OCI-LY3 (cell line): ENCODE data around the gene EDA.

Source experiments
- H2AFZ ChIP-seq: fragments of 200-600, 300-600 bp; shearing (Covaris generic); 2 replicates; pipeline ENCODE4 v1.6.0; 2014; ENCODE audit warnings: antibody characterized with exemption, low read depth, low read length
- H3K27ac ChIP-seq: fragments of 200-600, 300-600 bp; sonication (generic); 2 replicates; pipeline ENCODE4 v1.5.1; 2014; ENCODE audit warnings: mild to moderate bottlenecking, low read length, moderate library complexity, mixed read lengths
- H3K27me3 ChIP-seq: fragments of 200-600, 300-600 bp; sonication (generic); 2 replicates; pipeline ENCODE4 v1.6.1; 2014; ENCODE audit warnings: low read depth, low read length, mixed read lengths
- H3K36me3 ChIP-seq: fragments of 200-600, 300-600 bp; sonication (generic); replicated peaks from 2 replicates; pipeline ENCODE3; 2014; ENCODE audit warnings: low read depth, low read length, mixed read lengths
- H3K4me1 ChIP-seq: fragments of 300-600, 200-600 bp; sonication (generic); 2 replicates; pipeline ENCODE4 v1.6.1; 2014; ENCODE audit warnings: low read length, mixed read lengths
- H3K4me2 ChIP-seq: fragments of 200-600, 300-600 bp; sonication (generic); 2 replicates; pipeline ENCODE4 v1.6.1; 2014; ENCODE audit warnings: low read length, mixed read lengths
- H3K4me3 ChIP-seq: fragments of 300-600, 200-600 bp; sonication (generic); 2 replicates; pipeline ENCODE4 v1.5.1; 2014; ENCODE audit warnings: antibody characterized with exemption, mild to moderate bottlenecking, low read length, moderate library complexity
- H3K79me2 ChIP-seq: fragments of 300-600, 200-600 bp; shearing (Covaris generic); 2 replicates; pipeline ENCODE4 v1.6.1; 2014; ENCODE audit warnings: mild to moderate bottlenecking, low read length, mixed read lengths
- H3K9ac ChIP-seq: fragments of 300-600, 200-600 bp; shearing (Covaris generic); 2 replicates; pipeline ENCODE4 v1.6.0; 2014; ENCODE audit warnings: mild to moderate bottlenecking, low read length, moderate library complexity
- H3K9me3 ChIP-seq: fragments of 200-600, 300-600 bp; shearing (Covaris generic); 2 replicates; pipeline ENCODE4 v1.6.1; 2014; ENCODE audit warnings: low read length, mixed read lengths; ENCODE audit not compliant: insufficient read depth
- H4K20me1 ChIP-seq: fragments of 200-600, 300-600 bp; sonication (generic); 2 replicates; pipeline ENCODE4 v1.6.1; 2016; ENCODE audit warnings: low read length, mixed read lengths; ENCODE audit not compliant: insufficient read depth
- EZH2phosphoT487 ChIP-seq: fragments of 200-600 bp; shearing (Covaris generic); IDR thresholded peaks from 2 replicates; pipeline ENCODE4 v1.6.1; 2018; ENCODE audit warnings: antibody characterized with exemption, mixed run types, low read depth
- TF ChIP-seq, protein P1 (sequence below): fragments of 200-600, 300-600 bp; sonication (generic); IDR thresholded peaks from 2 replicates; pipeline ENCODE4 v1.5.1; 2014; ENCODE audit warnings: antibody characterized with exemption, low read length, low read depth

The EDA gene

DNA sequence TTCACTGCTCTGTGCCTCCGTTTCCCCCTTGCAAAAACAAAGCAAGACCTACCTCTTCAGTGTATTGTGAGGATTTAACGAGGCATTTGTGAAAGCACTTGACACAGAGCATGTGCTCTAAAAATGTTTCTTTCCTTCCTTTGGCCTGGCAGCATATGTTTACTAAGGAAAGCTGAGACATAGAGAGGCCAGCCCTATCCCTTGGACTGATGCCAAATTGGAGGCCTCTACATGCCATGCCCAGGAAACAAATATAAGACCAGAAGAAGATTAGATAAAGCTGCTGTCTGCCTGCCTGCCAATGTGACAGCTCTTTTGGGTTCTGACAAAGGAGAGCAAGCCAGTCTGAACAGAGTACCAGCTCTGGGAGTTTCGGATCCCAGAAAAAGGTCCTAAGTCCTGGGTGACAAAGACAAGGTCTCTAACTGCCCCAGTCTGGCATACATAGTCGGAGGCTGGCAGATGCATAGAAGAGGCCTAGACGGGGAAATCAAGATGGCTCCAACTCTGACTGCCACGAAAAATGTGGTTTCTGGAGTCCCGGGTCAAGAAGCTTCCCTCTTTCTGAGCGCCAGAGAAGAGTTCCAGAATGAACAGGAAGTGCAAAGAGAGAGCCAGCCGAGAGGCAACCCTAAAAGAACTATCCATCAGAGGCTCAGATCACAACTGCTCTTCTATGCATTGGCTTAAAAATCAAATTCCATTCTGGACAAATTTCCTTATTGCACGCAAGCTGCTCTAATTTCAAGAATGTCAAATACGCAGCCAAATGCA is 472.1 kb downstream of the EDA start:
- Histone ChIP-seq H3K4me3 (no peak overlapping the region), H3K9ac (no peak overlapping the region), H4K20me1 (no peaks in the 10 kb centered on the region), H3K4me2 (no peak overlapping the region), H3K27ac (no peak overlapping the region), H3K79me2 (no peaks in the 10 kb centered on the region), H2AFZ (no peak overlapping the region), H3K9me3 (no peaks in the 10 kb centered on the region), H3K27me3 (no peaks in the 10 kb centered on the region), H3K36me3 (no peaks in the 10 kb centered on the region), H3K4me1 (no peaks in the 10 kb centered on the region)
- TF ChIP-seq, protein P1, sequence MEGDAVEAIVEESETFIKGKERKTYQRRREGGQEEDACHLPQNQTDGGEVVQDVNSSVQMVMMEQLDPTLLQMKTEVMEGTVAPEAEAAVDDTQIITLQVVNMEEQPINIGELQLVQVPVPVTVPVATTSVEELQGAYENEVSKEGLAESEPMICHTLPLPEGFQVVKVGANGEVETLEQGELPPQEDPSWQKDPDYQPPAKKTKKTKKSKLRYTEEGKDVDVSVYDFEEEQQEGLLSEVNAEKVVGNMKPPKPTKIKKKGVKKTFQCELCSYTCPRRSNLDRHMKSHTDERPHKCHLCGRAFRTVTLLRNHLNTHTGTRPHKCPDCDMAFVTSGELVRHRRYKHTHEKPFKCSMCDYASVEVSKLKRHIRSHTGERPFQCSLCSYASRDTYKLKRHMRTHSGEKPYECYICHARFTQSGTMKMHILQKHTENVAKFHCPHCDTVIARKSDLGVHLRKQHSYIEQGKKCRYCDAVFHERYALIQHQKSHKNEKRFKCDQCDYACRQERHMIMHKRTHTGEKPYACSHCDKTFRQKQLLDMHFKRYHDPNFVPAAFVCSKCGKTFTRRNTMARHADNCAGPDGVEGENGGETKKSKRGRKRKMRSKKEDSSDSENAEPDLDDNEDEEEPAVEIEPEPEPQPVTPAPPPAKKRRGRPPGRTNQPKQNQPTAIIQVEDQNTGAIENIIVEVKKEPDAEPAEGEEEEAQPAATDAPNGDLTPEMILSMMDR: no peak
- no peak for TF ChIP-seq EZH2phosphoT487

DNA sequence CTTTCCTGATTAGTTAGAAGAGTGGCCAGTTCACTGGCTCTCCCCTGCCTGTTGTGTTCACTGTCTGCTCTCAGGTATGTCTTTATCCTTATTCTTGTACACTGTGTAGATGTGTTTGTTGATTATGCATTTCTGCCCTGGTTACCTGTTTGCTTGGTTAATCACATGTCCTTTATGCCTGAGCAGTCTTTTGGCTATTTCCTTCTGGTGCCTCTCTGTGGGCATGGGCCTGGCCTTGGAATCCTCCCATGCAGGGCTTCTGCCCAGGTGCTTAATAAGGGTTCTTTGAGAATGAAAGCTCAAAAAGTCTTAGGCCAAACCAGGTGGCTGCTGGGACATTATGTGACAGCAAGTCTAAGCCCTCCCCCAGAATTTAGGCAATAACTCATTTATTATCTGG is 472.8 kb downstream of the EDA start:
- Histone ChIP-seq H3K27ac (no peak overlapping the region), H3K79me2 (no peaks in the 10 kb centered on the region), H2AFZ (no peak overlapping the region), H3K4me1 (no peaks in the 10 kb centered on the region), H3K27me3 (no peaks in the 10 kb centered on the region), H3K4me3 (no peak overlapping the region), H3K4me2 (no peak overlapping the region), H3K9me3 (no peaks in the 10 kb centered on the region), H4K20me1 (no peaks in the 10 kb centered on the region), H3K9ac (no peak overlapping the region), H3K36me3 (no peaks in the 10 kb centered on the region)
- TF ChIP-seq EZH2phosphoT487: no peak
- TF ChIP-seq, protein P1: no peak
